SK-N-SH treated with all-trans-retinoic acid at 6 μM for 48 hours (cell line): ENCODE measurements around the gene ABI1.

Experiments used
- ATAC-seq: fragments of 200-7000 bp; cut with Tn5 transposase; 3 replicates; pipeline ENCODE4 v1.9.1; 2020; ENCODE audit warnings: mild to moderate bottlenecking, moderate library complexity
- ARNTL ChIP-seq: fragments of 450-650 bp; formaldehyde crosslinking; IDR thresholded peaks from 2 replicates; pipeline ENCODE4 v1.5.0; 2020; ENCODE audit warnings: low read depth, mild to moderate bottlenecking, moderate library complexity, borderline replicate concordance
- BACH2 ChIP-seq: fragments of 250-450 bp; sonication (Bioruptor Pico); IDR thresholded peaks from 2 replicates; pipeline ENCODE4 v1.9.0; 2021; ENCODE audit warnings: mild to moderate bottlenecking, borderline replicate concordance
- CREB5 ChIP-seq: fragments of 250-450 bp; sonication (Bioruptor Pico); IDR thresholded peaks from 2 replicates; pipeline ENCODE4 v1.5.1; 2020; ENCODE audit warnings: low read depth, mild to moderate bottlenecking, moderate library complexity
- CSDC2 ChIP-seq: fragments of 250-450 bp; sonication (Bioruptor Pico); IDR thresholded peaks from 2 replicates; pipeline ENCODE4 v1.5.0; 2020; ENCODE audit warnings: mild to moderate bottlenecking, moderate library complexity
- ESRRG ChIP-seq: fragments of 250-450 bp; sonication (Bioruptor Pico); IDR thresholded peaks from 2 replicates; pipeline ENCODE4 v1.6.1; 2021; ENCODE audit warnings: mild to moderate bottlenecking
- GLIS3 ChIP-seq: fragments of 250-450 bp; sonication (Bioruptor Pico); IDR thresholded peaks from 2 replicates; pipeline ENCODE4 v1.5.0; 2020; ENCODE audit warnings: mild to moderate bottlenecking, moderate library complexity
- ISL1 ChIP-seq: fragments of 250-450 bp; sonication (Bioruptor Pico); IDR thresholded peaks from 2 replicates; pipeline ENCODE4 v2.1.2; 2022; ENCODE audit warnings: mild to moderate bottlenecking, moderate library complexity
- OSR1 ChIP-seq: fragments of 250-450 bp; sonication (Bioruptor Pico); IDR thresholded peaks from 2 replicates; pipeline ENCODE4 v1.8.0; 2022; ENCODE audit warnings: moderate library complexity, mild to moderate bottlenecking, inconsistent platforms
- PPARA ChIP-seq: fragments of 250-450 bp; sonication (Bioruptor Pico); IDR thresholded peaks from 2 replicates; pipeline ENCODE4 v1.5.0; 2020; ENCODE audit warnings: mild to moderate bottlenecking, borderline replicate concordance
- RARB ChIP-seq: fragments of 250-450 bp; sonication (Bioruptor Pico); IDR thresholded peaks from 2 replicates; pipeline ENCODE4 v1.8.0; 2021; ENCODE audit warnings: mild to moderate bottlenecking, moderate library complexity
- TCF4 ChIP-seq: fragments of 250-450 bp; sonication (Bioruptor Pico); IDR thresholded peaks from 2 replicates; pipeline ENCODE4 v1.8.0; 2021; ENCODE audit warnings: mild to moderate bottlenecking, moderate library complexity, borderline replicate concordance
- TOX ChIP-seq: fragments of 250-450 bp; sonication (Bioruptor Pico); IDR thresholded peaks from 2 replicates; pipeline ENCODE4 v1.8.0; 2021; ENCODE audit warnings: mild to moderate bottlenecking, moderate library complexity, borderline replicate concordance
- TSHZ2 ChIP-seq: fragments of 250-450 bp; sonication (Bioruptor Pico); IDR thresholded peaks from 2 replicates; pipeline ENCODE4 v1.5.0; 2020; ENCODE audit warnings: mild to moderate bottlenecking, moderate library complexity
- ZC3H10 ChIP-seq: fragments of 250-450 bp; sonication (Bioruptor Pico); IDR thresholded peaks from 2 replicates; pipeline ENCODE4 v1.5.1; 2021; ENCODE audit warnings: mild to moderate bottlenecking, moderate library complexity
- ZFP3 ChIP-seq: fragments of 250-450 bp; sonication (Bioruptor Pico); IDR thresholded peaks from 2 replicates; pipeline ENCODE4 v1.5.0; 2020; ENCODE audit warnings: mild to moderate bottlenecking, moderate library complexity
- ZFP30 ChIP-seq: fragments of 450-650 bp; formaldehyde crosslinking; IDR thresholded peaks from 2 replicates; pipeline ENCODE4 v1.5.0; 2022; ENCODE audit warnings: mild to moderate bottlenecking, moderate library complexity
- ZNF565 ChIP-seq: fragments of 450-650 bp; formaldehyde crosslinking; conservative IDR thresholded peaks from 2 replicates; pipeline ENCODE4 v1.5.0; 2020; ENCODE audit warnings: low read depth, mild to moderate bottlenecking, moderate library complexity
- ZNF70 ChIP-seq: fragments of 450-650 bp; formaldehyde crosslinking; IDR thresholded peaks from 2 replicates; pipeline ENCODE4 v1.5.0; 2020; ENCODE audit warnings: mild to moderate bottlenecking, moderate library complexity
- ZNF8 ChIP-seq: fragments of 450-650 bp; formaldehyde crosslinking; IDR thresholded peaks from 2 replicates; pipeline ENCODE4 v1.5.0; 2020; ENCODE audit warnings: mild to moderate bottlenecking, moderate library complexity
- TF ChIP-seq, protein P1 (sequence below): fragments of 250-450 bp; sonication (Bioruptor Pico); IDR thresholded peaks from 2 replicates; pipeline ENCODE4 v1.8.0; 2021; ENCODE audit warnings: low read depth, mild to moderate bottlenecking, moderate library complexity, borderline replicate concordance
- TF ChIP-seq, protein P2 (sequence below): fragments of 250-450 bp; sonication (Bioruptor Pico); IDR thresholded peaks from 2 replicates; pipeline ENCODE4 v1.8.0; 2020; ENCODE audit warnings: mild to moderate bottlenecking, moderate library complexity, borderline replicate concordance
- TF ChIP-seq, protein P3 (sequence below): fragments of 250-450 bp; sonication (Bioruptor Pico); IDR thresholded peaks from 2 replicates; pipeline ENCODE4 v1.5.1; 2021; ENCODE audit warnings: mild to moderate bottlenecking, moderate library complexity

The ABI1 gene

DNA sequence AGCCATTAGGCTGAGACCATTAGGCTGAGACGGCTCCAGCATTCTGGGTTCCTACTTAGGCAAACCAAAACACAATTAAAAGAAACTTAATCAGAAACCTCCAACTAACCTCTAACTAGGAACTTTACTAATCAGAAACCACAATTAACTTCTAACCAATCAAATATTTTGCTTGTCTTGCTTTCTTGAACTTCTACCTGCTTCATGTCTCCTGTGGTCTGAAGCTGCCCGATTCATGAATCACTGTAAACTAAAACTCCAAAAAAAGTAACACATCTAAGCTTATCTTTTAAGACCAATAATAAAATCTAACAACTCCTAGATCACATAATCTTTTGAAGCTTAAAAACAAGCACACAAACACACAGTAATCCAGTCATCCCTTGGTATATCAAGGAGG, 87.1 kb downstream of the ABI1 start:
- ATAC-seq: no peak
- TF ChIP-seq ESRRG (CRISPR knock-in tag) (no peak), ZFP3 (CRISPR knock-in tag) (no peak)

GRCh38 chr10:26770069-26770468, 90.7 kb downstream of the ABI1 start:
- no peak for ATAC-seq
- no peak for TF ChIP-seq ZNF8 (CRISPR knock-in tag)
- no peak for TF ChIP-seq ZC3H10 (CRISPR knock-in tag)
- TF ChIP-seq, all 23 proteins: peak for 0

DNA sequence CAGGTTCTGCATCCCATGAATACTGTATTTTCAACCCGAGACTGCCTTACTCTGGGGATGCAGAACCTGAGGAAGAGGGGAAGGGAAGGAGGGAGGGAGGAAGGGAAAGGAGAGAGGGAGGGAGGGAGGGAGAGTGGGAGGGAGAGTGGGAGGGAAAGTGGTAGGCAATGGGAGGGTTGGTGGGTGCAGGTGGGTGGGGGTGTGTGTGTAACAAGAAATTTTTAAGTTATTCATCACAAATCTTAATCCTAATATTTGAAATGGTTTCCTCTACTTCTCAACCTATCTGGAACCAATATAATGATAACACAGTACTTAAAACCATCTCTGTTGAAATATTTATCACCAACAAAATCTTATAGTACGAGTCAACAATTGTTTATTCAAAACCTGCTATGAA, 95.2 kb downstream of the ABI1 start:
- TF ChIP-seq GLIS3 (no peak), ZNF70 (CRISPR knock-in tag) (no peak), BACH2 (CRISPR knock-in tag) (no peak), RARB (CRISPR knock-in tag) (no peak), PPARA (CRISPR knock-in tag) (no peak)
- no peak for ATAC-seq

DNA sequence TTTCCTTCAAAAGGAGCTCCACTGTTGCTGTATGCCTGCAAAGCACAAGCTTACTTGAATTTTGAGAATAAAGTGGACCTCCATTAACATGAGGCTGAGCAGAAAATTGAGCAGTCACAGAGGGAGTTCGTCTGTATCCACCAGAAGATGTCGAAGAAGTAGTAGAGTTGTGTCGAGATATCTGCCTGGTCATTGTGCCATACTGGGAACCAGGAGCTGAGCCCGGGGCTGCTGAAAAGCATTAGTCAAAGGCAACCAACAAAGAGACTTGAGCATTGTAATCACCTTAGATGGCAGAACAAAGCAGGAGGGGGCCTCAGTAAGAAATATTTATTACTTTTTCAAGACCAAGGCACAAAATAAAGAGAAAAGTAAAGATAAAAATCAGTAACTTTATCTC, 101.8 kb downstream of the ABI1 start:
- ATAC-seq: no peak
- TF ChIP-seq TCF4 (no peak), ISL1 (CRISPR knock-in tag) (no peak), RARB (CRISPR knock-in tag) (no peak), ZNF70 (CRISPR knock-in tag) (no peak), OSR1 (no peak), ESRRG (CRISPR knock-in tag) (no peak), ZNF565 (CRISPR knock-in tag) (no peak), ZNF8 (CRISPR knock-in tag) (no peak), ZFP3 (CRISPR knock-in tag) (no peak), CSDC2 (CRISPR knock-in tag) (no peak), TOX (CRISPR knock-in tag) (no peak)
- TF ChIP-seq, protein P1, sequence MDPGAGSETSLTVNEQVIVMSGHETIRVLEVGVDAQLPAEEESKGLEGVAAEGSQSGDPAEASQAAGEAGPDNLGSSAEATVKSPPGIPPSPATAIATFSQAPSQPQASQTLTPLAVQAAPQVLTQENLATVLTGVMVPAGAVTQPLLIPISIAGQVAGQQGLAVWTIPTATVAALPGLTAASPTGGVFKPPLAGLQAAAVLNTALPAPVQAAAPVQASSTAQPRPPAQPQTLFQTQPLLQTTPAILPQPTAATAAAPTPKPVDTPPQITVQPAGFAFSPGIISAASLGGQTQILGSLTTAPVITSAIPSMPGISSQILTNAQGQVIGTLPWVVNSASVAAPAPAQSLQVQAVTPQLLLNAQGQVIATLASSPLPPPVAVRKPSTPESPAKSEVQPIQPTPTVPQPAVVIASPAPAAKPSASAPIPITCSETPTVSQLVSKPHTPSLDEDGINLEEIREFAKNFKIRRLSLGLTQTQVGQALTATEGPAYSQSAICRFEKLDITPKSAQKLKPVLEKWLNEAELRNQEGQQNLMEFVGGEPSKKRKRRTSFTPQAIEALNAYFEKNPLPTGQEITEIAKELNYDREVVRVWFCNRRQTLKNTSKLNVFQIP (CRISPR knock-in tag): no peak
- TF ChIP-seq, protein P2, sequence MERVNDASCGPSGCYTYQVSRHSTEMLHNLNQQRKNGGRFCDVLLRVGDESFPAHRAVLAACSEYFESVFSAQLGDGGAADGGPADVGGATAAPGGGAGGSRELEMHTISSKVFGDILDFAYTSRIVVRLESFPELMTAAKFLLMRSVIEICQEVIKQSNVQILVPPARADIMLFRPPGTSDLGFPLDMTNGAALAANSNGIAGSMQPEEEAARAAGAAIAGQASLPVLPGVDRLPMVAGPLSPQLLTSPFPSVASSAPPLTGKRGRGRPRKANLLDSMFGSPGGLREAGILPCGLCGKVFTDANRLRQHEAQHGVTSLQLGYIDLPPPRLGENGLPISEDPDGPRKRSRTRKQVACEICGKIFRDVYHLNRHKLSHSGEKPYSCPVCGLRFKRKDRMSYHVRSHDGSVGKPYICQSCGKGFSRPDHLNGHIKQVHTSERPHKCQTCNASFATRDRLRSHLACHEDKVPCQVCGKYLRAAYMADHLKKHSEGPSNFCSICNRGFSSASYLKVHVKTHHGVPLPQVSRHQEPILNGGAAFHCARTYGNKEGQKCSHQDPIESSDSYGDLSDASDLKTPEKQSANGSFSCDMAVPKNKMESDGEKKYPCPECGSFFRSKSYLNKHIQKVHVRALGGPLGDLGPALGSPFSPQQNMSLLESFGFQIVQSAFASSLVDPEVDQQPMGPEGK (CRISPR knock-in tag): no peak

DNA sequence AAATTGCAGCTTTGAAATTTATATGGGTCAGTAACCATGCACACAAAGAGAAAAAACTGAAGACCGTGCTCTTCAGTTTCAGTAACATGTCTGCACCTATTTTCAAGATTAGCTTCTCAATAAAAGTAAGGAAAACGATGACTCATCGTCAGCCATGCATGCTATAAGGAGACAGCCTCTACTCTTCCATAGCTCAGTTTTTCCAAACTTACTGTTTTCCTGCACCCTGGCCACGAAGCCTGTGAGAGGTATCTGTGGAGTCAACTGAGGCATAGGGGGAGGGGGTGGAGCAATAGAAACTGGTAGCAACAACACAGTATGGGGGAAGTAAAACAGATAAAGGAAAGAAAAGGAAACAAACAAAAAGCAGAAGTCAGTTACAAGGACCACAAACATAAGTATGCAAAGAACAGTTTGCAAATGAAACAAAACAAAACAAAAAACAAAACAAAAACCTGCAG, 105.3 kb downstream of the ABI1 start:
- ATAC-seq: no peak
- no peak for TF ChIP-seq ARNTL (CRISPR knock-in tag)
- TF ChIP-seq OSR1: no peak
- TF ChIP-seq CREB5 (CRISPR knock-in tag): no peak
- TF ChIP-seq ZFP3 (CRISPR knock-in tag): no peak
- no peak for TF ChIP-seq CSDC2 (CRISPR knock-in tag)
- no peak for TF ChIP-seq ZFP30 (CRISPR knock-in tag)
- TF ChIP-seq ZC3H10 (CRISPR knock-in tag): no peak
- no peak for TF ChIP-seq TSHZ2
- TF ChIP-seq, protein P1 (CRISPR knock-in tag): no peak
- TF ChIP-seq, protein P3, sequence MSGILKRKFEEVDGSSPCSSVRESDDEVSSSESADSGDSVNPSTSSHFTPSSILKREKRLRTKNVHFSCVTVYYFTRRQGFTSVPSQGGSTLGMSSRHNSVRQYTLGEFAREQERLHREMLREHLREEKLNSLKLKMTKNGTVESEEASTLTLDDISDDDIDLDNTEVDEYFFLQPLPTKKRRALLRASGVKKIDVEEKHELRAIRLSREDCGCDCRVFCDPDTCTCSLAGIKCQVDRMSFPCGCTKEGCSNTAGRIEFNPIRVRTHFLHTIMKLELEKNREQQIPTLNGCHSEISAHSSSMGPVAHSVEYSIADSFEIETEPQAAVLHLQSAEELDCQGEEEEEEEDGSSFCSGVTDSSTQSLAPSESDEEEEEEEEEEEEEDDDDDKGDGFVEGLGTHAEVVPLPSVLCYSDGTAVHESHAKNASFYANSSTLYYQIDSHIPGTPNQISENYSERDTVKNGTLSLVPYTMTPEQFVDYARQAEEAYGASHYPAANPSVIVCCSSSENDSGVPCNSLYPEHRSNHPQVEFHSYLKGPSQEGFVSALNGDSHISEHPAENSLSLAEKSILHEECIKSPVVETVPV (CRISPR knock-in tag): no peak
- no peak for TF ChIP-seq ESRRG (CRISPR knock-in tag)
- TF ChIP-seq ZNF565 (CRISPR knock-in tag): no peak
- TF ChIP-seq GLIS3: no peak
- no peak for TF ChIP-seq TCF4
- TF ChIP-seq ZNF8 (CRISPR knock-in tag): no peak
- TF ChIP-seq, protein P2 (CRISPR knock-in tag): no peak
